ENCODE results near the gene GRID1. TPM values are rescaled to one million over a fixed set of nuclear protein-coding genes. Genes with fewer than 3 reads are reported as not detected.

Gene GRID1
- total RNA-seq, 4 donors from 2014 or later = 0.88 to 7.3 (median 4.1) TPM

GRCh38 chr10:85986777-85987176 is 379.8 kb downstream of the GRID1 start:
- no peaks in the 10 kb centered on the region for H3K27me3 ChIP-seq
- H3K36me3 ChIP-seq = no peaks in the 10 kb centered on the region
- intact Hi-C loops (cut with DNase I; ENCODE audit: low total_unique reads) = no loop called here
- no peak for TF ChIP-seq POLR2A (IDR thresholded peaks at IDR 0.05)
- TF ChIP-seq CTCF (IDR thresholded peaks at IDR 0.05) = no peak
- no peak overlapping the region for H3K4me3 ChIP-seq
- H3K4me1 ChIP-seq = no peaks in the 10 kb centered on the region
- H3K27ac ChIP-seq = no peak overlapping the region
- no peak for DNase-seq
- no peaks in the 10 kb centered on the region for H3K9me3 ChIP-seq

- H3K27ac ChIP-seq = no peak overlapping the region
- H3K27me3 ChIP-seq = no peaks in the 10 kb centered on the region
- H3K9me3 ChIP-seq = no peaks in the 10 kb centered on the region
- TF ChIP-seq POLR2A (IDR thresholded peaks at IDR 0.05) (no peak), CTCF (IDR thresholded peaks at IDR 0.05) (no peak)
- no peak for DNase-seq
- H3K36me3 ChIP-seq = no peaks in the 10 kb centered on the region
- no peaks in the 10 kb centered on the region for H3K4me1 ChIP-seq
- H3K4me3 ChIP-seq = no peak overlapping the region
- intact Hi-C loops (cut with DNase I; ENCODE audit: low total_unique reads) = no loop called here
These were observed 383.5 kb downstream of the GRID1 start for GRCh38 chr10:85983051-85983450.

- H3K27ac ChIP-seq = no peak overlapping the region
- TF ChIP-seq CTCF (IDR thresholded peaks at IDR 0.05) = no peak
- TF ChIP-seq POLR2A (IDR thresholded peaks at IDR 0.05) = no peak
- intact Hi-C loops (cut with DNase I; ENCODE audit: low total_unique reads) = no loop called here
- no peaks in the 10 kb centered on the region for H3K4me1 ChIP-seq
- no peak for DNase-seq
- no peaks in the 10 kb centered on the region for H3K9me3 ChIP-seq
- no peaks in the 10 kb centered on the region for H3K27me3 ChIP-seq
- no peak overlapping the region for H3K4me3 ChIP-seq
- H3K36me3 ChIP-seq = no peaks in the 10 kb centered on the region
These were observed 387.0 kb downstream of the GRID1 start for GRCh38 chr10:85979598-85979997.

- intact Hi-C loops (cut with DNase I; ENCODE audit: low total_unique reads) = no loop called here
- Histone ChIP-seq H3K4me1 (no peaks in the 10 kb centered on the region), H3K36me3 (no peaks in the 10 kb centered on the region), H3K27ac (no peak overlapping the region), H3K4me3 (no peak overlapping the region), H3K9me3 (no peaks in the 10 kb centered on the region), H3K27me3 (no peaks in the 10 kb centered on the region)
- DNase-seq = no peak
- TF ChIP-seq POLR2A (IDR thresholded peaks at IDR 0.05) (no peak), CTCF (IDR thresholded peaks at IDR 0.05) (no peak)
These were observed 387.8 kb downstream of the GRID1 start for GRCh38 chr10:85978566-85979358.

GRCh38 chr10:85977642-85978041 is 389.0 kb downstream of the GRID1 start:
- no peaks in the 10 kb centered on the region for H3K4me1 ChIP-seq
- TF ChIP-seq POLR2A (IDR thresholded peaks at IDR 0.05) (no peak), CTCF (IDR thresholded peaks at IDR 0.05) (no peak)
- no peaks in the 10 kb centered on the region for H3K27me3 ChIP-seq
- no peaks in the 10 kb centered on the region for H3K36me3 ChIP-seq
- no peak overlapping the region for H3K27ac ChIP-seq
- no peak overlapping the region for H3K4me3 ChIP-seq
- no peaks in the 10 kb centered on the region for H3K9me3 ChIP-seq
- intact Hi-C loops (cut with DNase I; ENCODE audit: low total_unique reads) = no loop called here
- no peak for DNase-seq
